Gastrocnemius medialis (tissue), 4 donors: ENCODE data around the gene TNNT2. TPM values are rescaled to one million over a fixed set of nuclear protein-coding genes. Genes with fewer than 3 reads are reported as not detected.

Source experiments
- ATAC-seq, 2 donors: fragments of 150-250 bp; one replicate each; pipeline ENCODE4 v1.9.1; 2016
- DNase-seq, 2 donors: peaks; one replicate each; pipeline ENCODE4 v3.0.0-alpha.2; 2019
- H3K27ac ChIP-seq, 4 donors: fragments of 200-600 bp; sonication (generic); 1 replicate in 1 of 4; 2 replicates in 3 of 4; pipeline ENCODE4 v1.5.1; 2016 to 2018; ENCODE audit warnings: mild to moderate bottlenecking in 2 of 4, moderate library complexity in 1 of 4
- H3K27me3 ChIP-seq, 3 donors: fragments of 200-600 bp; sonication (generic) in 2 of 3; 1 replicate in 1 of 3; 2 replicates in 2 of 3; pipeline versions ENCODE4 v1.5.1 to v1.6.0; 2016 to 2019; ENCODE audit warnings: mild to moderate bottlenecking in 1 of 3, moderate library complexity in 1 of 3
- H3K36me3 ChIP-seq, 2 donors: fragments of 200-600 bp; sonication (generic) in 1 of 2; one replicate each; pipeline ENCODE4 v1.5.1; 2017 to 2018
- H3K4me1 ChIP-seq, 2 donors: fragments of 200-600 bp; sonication (generic) in 1 of 2; one replicate each; pipeline ENCODE4 v1.5.1; 2016 to 2017; ENCODE audit warnings: mild to moderate bottlenecking in 2 of 2
- H3K4me3 ChIP-seq, 4 donors: fragments of 200-600 bp; sonication (generic) in 3 of 4; 1 replicate in 1 of 4; 2 replicates in 3 of 4; pipeline ENCODE4 v1.5.1; 2016 to 2019; ENCODE audit warnings: mild to moderate bottlenecking in 2 of 4
- H3K9me3 ChIP-seq, 3 donors: fragments of 200-600 bp; sonication (generic) in 2 of 3; 1 replicate in 1 of 3; 2 replicates in 2 of 3; pipeline ENCODE4 v1.5.1; 2016 to 2019
- POLR2A ChIP-seq, 2 donors: fragments of 450-650 bp; IDR thresholded peaks; one replicate each; pipeline ENCODE4 v1.6.1; 2017; ENCODE audit warnings: antibody characterized with exemption in 2 of 2, mild to moderate bottlenecking in 2 of 2, moderate library complexity in 2 of 2
- in situ Hi-C, 4 donors: fragments of 200-750 bp; cut with MboI; loops; one replicate each; pipeline versions ENCODE4 v1.15.0 to v1.8.0; 2017; ENCODE audit warnings: low sequenced_read_pairs in 4 of 4
- intact Hi-C: fragments of 100-400 bp; cut with DNase I; formaldehyde crosslinking; loops from one replicate; pipeline ENCODE4 v1.15.1; 2023; ENCODE audit warnings: low total_unique reads
- total RNA-seq, 4 donors: library from RNA; depleted of rRNA; stranded (reverse); fragments of >200 nt; gene quantifications; one replicate each; pipeline versions ENCODE4 v1.1.0 to v1.2.3, GENCODE V29; 2016
- TF ChIP-seq, protein P1 (sequence below), 5 experiments: fragments of 450-650 bp in 3 of 5; fragments of 200-600 bp in 2 of 5; sonication (generic) in 2 of 5; IDR thresholded peaks in 4 of 5; conservative IDR thresholded peaks in 1 of 5; 1 replicate in 4 of 5; 2 replicates in 1 of 5; pipeline ENCODE4 v1.5.1; 2016 to 2019; ENCODE audit warnings: antibody characterized with exemption in 5 of 5, mild to moderate bottlenecking in 3 of 5, moderate library complexity in 3 of 5

Gene TNNT2
- total RNA-seq, 4 donors from 2014 or later, result 0.39 to 14.8 (median 6.7) TPM; not detected in 1

DNA sequence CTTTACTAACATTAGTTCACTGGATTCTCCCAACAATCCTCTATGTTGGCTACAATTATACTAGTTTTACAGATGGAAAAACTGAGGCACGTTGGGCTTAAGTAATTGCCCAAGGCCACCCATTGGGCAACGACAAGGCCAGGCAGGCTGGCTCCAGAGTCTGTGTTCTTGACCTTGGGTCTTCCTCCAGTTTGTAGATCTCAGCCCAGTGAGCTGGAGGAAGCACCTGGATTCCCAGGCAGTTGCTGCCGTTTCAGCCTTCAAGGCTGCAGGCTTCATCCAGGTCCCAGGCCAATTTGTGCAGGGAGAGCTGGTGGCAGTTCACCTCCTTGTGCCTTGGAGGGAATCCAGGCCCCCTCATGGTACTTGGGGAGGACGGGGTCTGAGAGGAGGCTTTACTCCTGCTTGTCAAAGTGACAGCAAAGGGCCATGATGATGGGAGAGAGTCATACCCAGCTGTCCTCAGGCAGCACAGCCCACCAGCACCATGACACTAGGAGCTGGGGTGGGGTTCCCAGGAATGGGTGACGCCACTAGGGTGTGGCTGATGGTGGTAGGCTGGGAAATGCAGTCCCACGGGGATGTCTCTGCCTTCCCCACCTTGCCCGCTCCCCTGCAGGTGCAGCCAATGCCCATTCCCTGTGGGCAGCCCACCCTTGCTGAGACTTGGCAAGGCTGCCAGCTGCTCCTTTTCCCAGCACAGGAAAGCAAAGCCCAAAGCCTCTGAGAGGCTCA lies 67.1 kb downstream of the TNNT2 start:
- TF ChIP-seq, protein P1, sequence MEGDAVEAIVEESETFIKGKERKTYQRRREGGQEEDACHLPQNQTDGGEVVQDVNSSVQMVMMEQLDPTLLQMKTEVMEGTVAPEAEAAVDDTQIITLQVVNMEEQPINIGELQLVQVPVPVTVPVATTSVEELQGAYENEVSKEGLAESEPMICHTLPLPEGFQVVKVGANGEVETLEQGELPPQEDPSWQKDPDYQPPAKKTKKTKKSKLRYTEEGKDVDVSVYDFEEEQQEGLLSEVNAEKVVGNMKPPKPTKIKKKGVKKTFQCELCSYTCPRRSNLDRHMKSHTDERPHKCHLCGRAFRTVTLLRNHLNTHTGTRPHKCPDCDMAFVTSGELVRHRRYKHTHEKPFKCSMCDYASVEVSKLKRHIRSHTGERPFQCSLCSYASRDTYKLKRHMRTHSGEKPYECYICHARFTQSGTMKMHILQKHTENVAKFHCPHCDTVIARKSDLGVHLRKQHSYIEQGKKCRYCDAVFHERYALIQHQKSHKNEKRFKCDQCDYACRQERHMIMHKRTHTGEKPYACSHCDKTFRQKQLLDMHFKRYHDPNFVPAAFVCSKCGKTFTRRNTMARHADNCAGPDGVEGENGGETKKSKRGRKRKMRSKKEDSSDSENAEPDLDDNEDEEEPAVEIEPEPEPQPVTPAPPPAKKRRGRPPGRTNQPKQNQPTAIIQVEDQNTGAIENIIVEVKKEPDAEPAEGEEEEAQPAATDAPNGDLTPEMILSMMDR (IDR thresholded peaks at IDR 0.05 in 4 of 5, conservative IDR thresholded peaks at IDR 0.05 in 1 of 5), result no peak
- TF ChIP-seq POLR2A (IDR thresholded peaks at IDR 0.05), result no peak
- H3K4me1 ChIP-seq, result peaks cover 21 to 28% of the 10 kb centered on the region in 2 donors
- ATAC-seq (no peak), DNase-seq (no peak)
- no peaks in the 10 kb centered on the region for H3K27me3 ChIP-seq
- peak overlapping the region; percentile 54 to 72 (median 62) for H3K27ac ChIP-seq
- no peaks in the 10 kb centered on the region for H3K36me3 ChIP-seq
- in situ Hi-C loops (no loop called here), intact Hi-C loops (loop anchor here (5.0 kb wide), 1 partner anchor 48 kb away; no protein-coding TSS in a partner anchor)
- no peaks in the 10 kb centered on the region for H3K9me3 ChIP-seq
- no peak overlapping the region for H3K4me3 ChIP-seq

DNA sequence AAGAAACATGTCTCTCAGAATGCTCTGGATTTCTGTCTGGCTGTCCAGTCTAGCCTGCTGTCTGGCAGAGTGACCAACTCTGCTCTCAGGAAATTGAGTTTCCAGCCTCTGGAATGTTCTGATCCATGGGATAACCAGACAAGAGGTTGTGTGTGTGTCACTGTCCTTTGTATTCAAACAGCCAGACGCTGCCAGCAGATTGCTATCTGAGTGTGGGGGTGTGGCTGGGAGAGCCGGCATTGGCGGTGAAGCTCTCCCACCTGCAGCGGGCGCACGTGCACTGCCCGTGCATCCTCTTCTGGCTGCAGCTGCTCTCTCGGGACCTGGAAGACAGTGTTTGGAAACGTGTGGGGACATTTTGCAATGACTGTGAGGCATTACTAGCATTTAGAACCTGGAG lies 68.1 kb downstream of the TNNT2 start:
- ATAC-seq, result peak; percentile 91 to 92
- Histone ChIP-seq H3K9me3 (no peaks in the 10 kb centered on the region), H3K36me3 (no peaks in the 10 kb centered on the region), H3K4me3 (no peak overlapping the region), H3K27ac (peak overlapping the region; percentile 60 to 78 (median 72)), H3K27me3 (no peaks in the 10 kb centered on the region), H3K4me1 (peaks cover 21 to 28% of the 10 kb centered on the region in 2 donors)
- TF ChIP-seq, protein P1 (IDR thresholded peaks at IDR 0.05 in 4 of 5, conservative IDR thresholded peaks at IDR 0.05 in 1 of 5), result peak in 2 of 5 experiments; percentile 33 to 35
- peak in 1 of 2 donors; percentile 27 for TF ChIP-seq POLR2A (IDR thresholded peaks at IDR 0.05)
- in situ Hi-C loops, result no loop called here
- peak; percentile 83 to 91 for DNase-seq
- intact Hi-C loops, result loop anchor here (1.0 to 5.0 kb wide), 2 partner anchors 38 to 52 kb away; no protein-coding TSS in a partner anchor

Other genes with a start within 250 kb of the TNNT2 start
- 10 to 100 TPM; 11.9 to 38.8 (median 13.0) TPM for gene TMEM9, start 223.2 kb downstream of the TNNT2 start, total RNA-seq
- 100 to 1,000 TPM in 1 of 4 donors, 10 to 100 TPM in 3; 11.2 to 113 (median 27.7) TPM for gene IGFN1, start 186.9 kb downstream of the TNNT2 start, total RNA-seq
- 1 to 10 TPM in 3 of 4 donors, under 1 TPM in 1; 0.71 to 4.5 (median 1.2) TPM for gene PKP1, start 94.2 kb downstream of the TNNT2 start, total RNA-seq
- 1 to 10 TPM in 2 of 4 donors, under 1 TPM in 2; 0.25 to 6.2 (median 0.92) TPM for gene LAD1, start 21.6 kb upstream of the TNNT2 start, total RNA-seq
- gene TNNI1, start 44.0 kb upstream of the TNNT2 start, total RNA-seq, result 1,000 to 10,000 TPM in 2 of 4 donors, 100 to 1,000 TPM in 2; 304 to 3,604 (median 1,823) TPM
- gene PHLDA3, start 91.5 kb upstream of the TNNT2 start, total RNA-seq, result 10 to 100 TPM in 3 of 4 donors, 1 to 10 TPM in 1; 7.4 to 91.8 (median 62.7) TPM
- gene CSRP1, start 129.4 kb upstream of the TNNT2 start, total RNA-seq, result 10 to 100 TPM; 22.7 to 91.1 (median 68.9) TPM
- gene NAV1, start 161.4 kb upstream of the TNNT2 start, total RNA-seq, result 1 to 10 TPM; 4.2 to 9.1 (median 7.1) TPM